HG03432 (cell line): ENCODE measurements around the gene MOCS3.
A peak's percentile ranks its signal among the peaks of the same experiment; 100 is the strongest.

Experiments
- ATAC-seq: cut with Tn5 transposase; IDR thresholded peaks from one replicate; pipeline ENCODE4 v1.9.1; 2021; ENCODE audit warnings: mild to moderate bottlenecking, moderate library complexity; ENCODE audit not compliant: unreplicated experiment

Gene MOCS3

GRCh38 chr20:50958615-50959542 lies at the start of gene MOCS3:
Gene MOCS3 (plus strand): TSS chr20:50958818. CDS start chr20:50958843, 25 bp downstream.
- ATAC-seq: peak; percentile 71

GRCh38 chr20:50909413-50909812 lies 49.2 kb upstream of the MOCS3 start:
- no peak for ATAC-seq

GRCh38 chr20:50911030-50911429 lies 47.6 kb upstream of the MOCS3 start:
- peak; percentile 25 for ATAC-seq

GRCh38 chr20:50911716-50912115 lies 46.9 kb upstream of the MOCS3 start:
- peak; percentile 42 for ATAC-seq

- peak; percentile 53 for ATAC-seq
Measured at GRCh38 chr20:50913690-50914375, 44.8 kb upstream of the MOCS3 start.

GRCh38 chr20:50915424-50915823 lies 43.2 kb upstream of the MOCS3 start:
- ATAC-seq: no peak

GRCh38 chr20:50916257-50916656 lies 42.4 kb upstream of the MOCS3 start:
- no peak for ATAC-seq

GRCh38 chr20:50916934-50917333 lies 41.7 kb upstream of the MOCS3 start:
- no peak for ATAC-seq

GRCh38 chr20:50918403-50918802 lies 40.2 kb upstream of the MOCS3 start:
- ATAC-seq: no peak

GRCh38 chr20:50919567-50919966 lies 39.1 kb upstream of the MOCS3 start:
- ATAC-seq: no peak

- ATAC-seq: no peak
Measured at GRCh38 chr20:50920997-50921396, 37.6 kb upstream of the MOCS3 start.

- no peak for ATAC-seq
Measured at GRCh38 chr20:50921803-50922501, 36.7 kb upstream of the MOCS3 start.

GRCh38 chr20:50924261-50924920 lies 34.2 kb upstream of the MOCS3 start:
- no peak for ATAC-seq

- no peak for ATAC-seq
Measured at GRCh38 chr20:50926530-50926929, 32.1 kb upstream of the MOCS3 start.

- ATAC-seq: no peak
Measured at GRCh38 chr20:50928469-50928868, 30.1 kb upstream of the MOCS3 start.

- peak; percentile 64 for ATAC-seq
Measured at GRCh38 chr20:50929299-50930138, 29.1 kb upstream of the MOCS3 start.

GRCh38 chr20:50930139-50930975 lies 28.3 kb upstream of the MOCS3 start:
- peak; percentile 18 for ATAC-seq

- peak; percentile 27 for ATAC-seq
Measured at GRCh38 chr20:50930976-50931305, 27.7 kb upstream of the MOCS3 start.

GRCh38 chr20:50931306-50932015 lies 27.2 kb upstream of the MOCS3 start, which contains the start of gene ADNP:
Gene ADNP (minus strand): TSS chr20:50931437. CDS start chr20:50903996, 27,441 bp downstream.
- ATAC-seq: peak; percentile 68
